Neural cell (in vitro differentiated cells): ENCODE results near the gene STRADA. TPM values are rescaled to one million over a fixed set of nuclear protein-coding genes. Genes with fewer than 3 reads are reported as not detected.

Experiments used
- H2AFZ ChIP-seq: fragments of 200-600, 300-800 bp; sonication (generic), shearing (Covaris generic); 2 replicates; pipeline ENCODE4 v1.6.0; 2014; ENCODE audit warnings: low read depth, mild to moderate bottlenecking, antibody characterized with exemption, low read length, moderate library complexity
- H3F3A ChIP-seq: fragments of 200-600 bp; shearing (Covaris generic); 2 replicates; pipeline ENCODE4 v1.6.1; 2016; ENCODE audit warnings: mild to moderate bottlenecking, moderate library complexity, mixed read lengths, antibody characterized with exemption, low read length; ENCODE audit not compliant: insufficient read depth, poor library complexity, severe bottlenecking
- H3K27ac ChIP-seq: fragments of 200-600, 300-800 bp; sonication (generic), shearing (Covaris generic); 2 replicates; pipeline ENCODE4 v1.5.1; 2014; ENCODE audit warnings: mild to moderate bottlenecking, low read length, moderate library complexity
- H3K27me3 ChIP-seq: fragments of 300-800, 200-600 bp; sonication (generic), shearing (Covaris generic); 2 replicates; pipeline ENCODE4 v1.6.0; 2014; ENCODE audit warnings: mild to moderate bottlenecking, low read depth, low read length, moderate library complexity; ENCODE audit not compliant: insufficient read depth
- H3K36me3 ChIP-seq: fragments of 300-800, 200-600 bp; sonication (generic), shearing (Covaris generic); 2 replicates; pipeline ENCODE4 v1.5.1; 2014; ENCODE audit warnings: mild to moderate bottlenecking, antibody characterized with exemption, low read length, moderate library complexity; ENCODE audit not compliant: insufficient read depth
- H3K4me2 ChIP-seq: fragments of 300-800, 200-600 bp; sonication (generic), shearing (Covaris generic); 2 replicates; pipeline ENCODE4 v1.6.0; 2014; ENCODE audit warnings: mild to moderate bottlenecking, low read length
- H3K4me3 ChIP-seq: fragments of 300-800, 200-600 bp; sonication (generic), shearing (Covaris generic); 2 replicates; pipeline ENCODE4 v1.5.1; 2014; ENCODE audit warnings: mild to moderate bottlenecking, low read length, moderate library complexity
- H3K79me2 ChIP-seq: fragments of 200-600 bp; shearing (Covaris generic); replicated peaks from 2 replicates; pipeline ENCODE4 v1.6.0; 2014; ENCODE audit warnings: mild to moderate bottlenecking, low read length, moderate library complexity; ENCODE audit not compliant: insufficient read depth
- H3K9ac ChIP-seq: fragments of 300-800, 200-600 bp; sonication (generic), shearing (Covaris generic); 2 replicates; pipeline ENCODE4 v1.6.1; 2016; ENCODE audit warnings: mild to moderate bottlenecking, low read length, mixed read lengths
- H3K9me2 ChIP-seq: fragments of 200-600 bp; shearing (Covaris generic); 2 replicates; pipeline ENCODE4 v1.6.1; 2016; ENCODE audit warnings: mild to moderate bottlenecking, low read length, mixed read lengths; ENCODE audit not compliant: insufficient read depth
- H3K9me3 ChIP-seq: fragments of 200-600, 300-800 bp; sonication (generic), shearing (Covaris generic); 2 replicates; pipeline ENCODE4 v1.6.1; 2016; ENCODE audit warnings: mild to moderate bottlenecking, mixed run types, low read length, moderate library complexity, mixed read lengths
- H4K20me1 ChIP-seq: fragments of 200-600 bp; shearing (Covaris generic); 2 replicates; pipeline ENCODE4 v1.6.1; 2016; ENCODE audit warnings: mild to moderate bottlenecking, mixed run types; ENCODE audit not compliant: insufficient read depth
- EP300 ChIP-seq: fragments of 450-650 bp; conservative IDR thresholded peaks from 2 replicates; pipeline ENCODE4 v1.6.1; 2014; ENCODE audit warnings: antibody characterized with exemption, mild to moderate bottlenecking, moderate library complexity; ENCODE audit not compliant: poor library complexity, severe bottlenecking
- EZH2 ChIP-seq: fragments of 200-600, 300-800 bp; shearing (Covaris generic), sonication (generic); IDR thresholded peaks from 2 replicates; pipeline ENCODE4 v1.6.1; 2014; ENCODE audit warnings: antibody characterized with exemption, low read length, borderline replicate concordance, mild to moderate bottlenecking; ENCODE audit not compliant: insufficient read depth, poor library complexity, severe bottlenecking
- MXI1 ChIP-seq: fragments of 450-650 bp; conservative IDR thresholded peaks from 2 replicates; pipeline ENCODE4 v1.6.1; 2014; ENCODE audit warnings: antibody characterized with exemption, mild to moderate bottlenecking; ENCODE audit not compliant: poor library complexity, severe bottlenecking
- POLR2AphosphoS5 ChIP-seq: IDR thresholded peaks from 2 replicates; pipeline ENCODE4 v1.6.1; 2012
- RAD21 ChIP-seq: fragments of 450-650 bp; conservative IDR thresholded peaks from 2 replicates; pipeline ENCODE4 v1.6.1; 2014; ENCODE audit warnings: antibody characterized with exemption, mild to moderate bottlenecking, moderate library complexity
- SMC3 ChIP-seq: fragments of 450-650 bp; conservative IDR thresholded peaks from 2 replicates; pipeline ENCODE4 v1.6.1; 2014; ENCODE audit warnings: antibody characterized with exemption, mild to moderate bottlenecking, moderate library complexity; ENCODE audit not compliant: poor library complexity
- TAF1 ChIP-seq: IDR thresholded peaks from 2 replicates; pipeline ENCODE4 v1.6.1; 2012; ENCODE audit warnings: low read depth
- polyA plus RNA-seq: library from polyadenylated mRNA; depleted of rRNA; stranded (reverse); fragments of >200 nt; gene quantifications from 2 replicates; pipeline ENCODE4 v1.2.3, GENCODE V29; 2014
- TF ChIP-seq, protein P1 (sequence below): IDR thresholded peaks from 2 replicates; pipeline ENCODE4 v1.6.1; 2012; ENCODE audit warnings: borderline replicate concordance
- TF ChIP-seq, protein P2 (sequence below): fragments of 450-650 bp; IDR thresholded peaks from 2 replicates; pipeline ENCODE4 v1.5.1; 2014; ENCODE audit warnings: antibody characterized with exemption, mild to moderate bottlenecking, moderate library complexity; ENCODE audit not compliant: poor library complexity, severe bottlenecking

Gene STRADA
- polyA plus RNA-seq, 1 donor from 2014 or later, result 18.4 TPM

GRCh38 chr17:63718988-63719387 lies 22.6 kb downstream of the STRADA start:
- H3K9me2 ChIP-seq, result no peaks in the 10 kb centered on the region
- H3K9ac ChIP-seq, result no peak overlapping the region
- H4K20me1 ChIP-seq, result no peaks in the 10 kb centered on the region
- no peak for TF ChIP-seq MXI1
- TF ChIP-seq, protein P1, sequence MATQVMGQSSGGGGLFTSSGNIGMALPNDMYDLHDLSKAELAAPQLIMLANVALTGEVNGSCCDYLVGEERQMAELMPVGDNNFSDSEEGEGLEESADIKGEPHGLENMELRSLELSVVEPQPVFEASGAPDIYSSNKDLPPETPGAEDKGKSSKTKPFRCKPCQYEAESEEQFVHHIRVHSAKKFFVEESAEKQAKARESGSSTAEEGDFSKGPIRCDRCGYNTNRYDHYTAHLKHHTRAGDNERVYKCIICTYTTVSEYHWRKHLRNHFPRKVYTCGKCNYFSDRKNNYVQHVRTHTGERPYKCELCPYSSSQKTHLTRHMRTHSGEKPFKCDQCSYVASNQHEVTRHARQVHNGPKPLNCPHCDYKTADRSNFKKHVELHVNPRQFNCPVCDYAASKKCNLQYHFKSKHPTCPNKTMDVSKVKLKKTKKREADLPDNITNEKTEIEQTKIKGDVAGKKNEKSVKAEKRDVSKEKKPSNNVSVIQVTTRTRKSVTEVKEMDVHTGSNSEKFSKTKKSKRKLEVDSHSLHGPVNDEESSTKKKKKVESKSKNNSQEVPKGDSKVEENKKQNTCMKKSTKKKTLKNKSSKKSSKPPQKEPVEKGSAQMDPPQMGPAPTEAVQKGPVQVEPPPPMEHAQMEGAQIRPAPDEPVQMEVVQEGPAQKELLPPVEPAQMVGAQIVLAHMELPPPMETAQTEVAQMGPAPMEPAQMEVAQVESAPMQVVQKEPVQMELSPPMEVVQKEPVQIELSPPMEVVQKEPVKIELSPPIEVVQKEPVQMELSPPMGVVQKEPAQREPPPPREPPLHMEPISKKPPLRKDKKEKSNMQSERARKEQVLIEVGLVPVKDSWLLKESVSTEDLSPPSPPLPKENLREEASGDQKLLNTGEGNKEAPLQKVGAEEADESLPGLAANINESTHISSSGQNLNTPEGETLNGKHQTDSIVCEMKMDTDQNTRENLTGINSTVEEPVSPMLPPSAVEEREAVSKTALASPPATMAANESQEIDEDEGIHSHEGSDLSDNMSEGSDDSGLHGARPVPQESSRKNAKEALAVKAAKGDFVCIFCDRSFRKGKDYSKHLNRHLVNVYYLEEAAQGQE, result no peak
- TF ChIP-seq TAF1, result no peak
- TF ChIP-seq, protein P2, sequence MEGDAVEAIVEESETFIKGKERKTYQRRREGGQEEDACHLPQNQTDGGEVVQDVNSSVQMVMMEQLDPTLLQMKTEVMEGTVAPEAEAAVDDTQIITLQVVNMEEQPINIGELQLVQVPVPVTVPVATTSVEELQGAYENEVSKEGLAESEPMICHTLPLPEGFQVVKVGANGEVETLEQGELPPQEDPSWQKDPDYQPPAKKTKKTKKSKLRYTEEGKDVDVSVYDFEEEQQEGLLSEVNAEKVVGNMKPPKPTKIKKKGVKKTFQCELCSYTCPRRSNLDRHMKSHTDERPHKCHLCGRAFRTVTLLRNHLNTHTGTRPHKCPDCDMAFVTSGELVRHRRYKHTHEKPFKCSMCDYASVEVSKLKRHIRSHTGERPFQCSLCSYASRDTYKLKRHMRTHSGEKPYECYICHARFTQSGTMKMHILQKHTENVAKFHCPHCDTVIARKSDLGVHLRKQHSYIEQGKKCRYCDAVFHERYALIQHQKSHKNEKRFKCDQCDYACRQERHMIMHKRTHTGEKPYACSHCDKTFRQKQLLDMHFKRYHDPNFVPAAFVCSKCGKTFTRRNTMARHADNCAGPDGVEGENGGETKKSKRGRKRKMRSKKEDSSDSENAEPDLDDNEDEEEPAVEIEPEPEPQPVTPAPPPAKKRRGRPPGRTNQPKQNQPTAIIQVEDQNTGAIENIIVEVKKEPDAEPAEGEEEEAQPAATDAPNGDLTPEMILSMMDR, result no peak
- TF ChIP-seq SMC3, result no peak
- no peak for TF ChIP-seq POLR2AphosphoS5
- no peak for TF ChIP-seq RAD21
- TF ChIP-seq EZH2, result no peak
- no peak for TF ChIP-seq EP300
- H3F3A ChIP-seq, result no peaks in the 10 kb centered on the region
- H2AFZ ChIP-seq, result no peak overlapping the region
- H3K27me3 ChIP-seq, result no peaks in the 10 kb centered on the region
- no peak overlapping the region for H3K4me2 ChIP-seq
- H3K27ac ChIP-seq, result no peak overlapping the region
- no peaks in the 10 kb centered on the region for H3K36me3 ChIP-seq
- H3K4me3 ChIP-seq, result no peak overlapping the region
- H3K79me2 ChIP-seq, result no peaks in the 10 kb centered on the region
- no peaks in the 10 kb centered on the region for H3K9me3 ChIP-seq

DNA sequence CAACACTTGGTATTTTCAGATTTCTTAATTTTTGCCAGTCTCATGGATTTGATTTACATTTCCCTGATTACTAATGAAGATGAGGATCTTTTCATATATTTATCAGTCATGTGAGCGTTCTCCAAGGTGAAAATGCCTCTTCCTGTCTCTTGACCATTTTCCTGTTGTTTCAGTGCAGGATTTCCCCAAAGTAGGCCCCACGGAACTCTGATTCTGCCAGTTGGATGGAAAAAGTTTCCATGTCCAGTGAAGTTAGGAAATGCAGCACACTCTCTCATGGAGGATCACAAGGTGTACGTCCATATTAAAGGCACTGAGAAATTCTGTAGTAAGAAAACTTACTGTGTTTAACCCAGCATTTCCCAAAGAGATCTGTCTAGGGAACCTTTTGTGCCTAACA lies 25.2 kb downstream of the STRADA start:
- H2AFZ ChIP-seq, result no peak overlapping the region
- no peak overlapping the region for H3K27ac ChIP-seq
- no peaks in the 10 kb centered on the region for H4K20me1 ChIP-seq
- no peaks in the 10 kb centered on the region for H3K9me3 ChIP-seq
- no peak overlapping the region for H3K4me3 ChIP-seq
- H3K9me2 ChIP-seq, result no peaks in the 10 kb centered on the region
- no peaks in the 10 kb centered on the region for H3F3A ChIP-seq
- H3K4me2 ChIP-seq, result no peak overlapping the region
- no peaks in the 10 kb centered on the region for H3K36me3 ChIP-seq
- TF ChIP-seq EZH2 (no peak), SMC3 (no peak), TAF1 (no peak)
- TF ChIP-seq, protein P1, result no peak
- H3K79me2 ChIP-seq, result no peaks in the 10 kb centered on the region
- H3K9ac ChIP-seq, result no peak overlapping the region
- H3K27me3 ChIP-seq, result no peaks in the 10 kb centered on the region
